Thyroid gland (tissue), 4 donors: ENCODE results near the gene FOXJ2.

Experiments used
- POLR2A ChIP-seq, 2 donors: fragments of 450-650 bp; IDR thresholded peaks; one replicate each; pipeline ENCODE4 v1.6.1; 2017; ENCODE audit warnings: antibody characterized with exemption in 2 of 2, mild to moderate bottlenecking in 2 of 2, moderate library complexity in 1 of 2
- TF ChIP-seq, protein P1 (sequence below), 6 experiments: fragments of 200-600 bp in 3 of 6; fragments of 450-650 bp in 3 of 6; sonication (generic) in 3 of 6; IDR thresholded peaks; one replicate each; pipeline ENCODE4 v1.5.1; 2016 to 2019; ENCODE audit warnings: antibody characterized with exemption in 6 of 6, mild to moderate bottlenecking in 2 of 6, inconsistent platforms in 1 of 6, moderate library complexity in 1 of 6

DNA sequence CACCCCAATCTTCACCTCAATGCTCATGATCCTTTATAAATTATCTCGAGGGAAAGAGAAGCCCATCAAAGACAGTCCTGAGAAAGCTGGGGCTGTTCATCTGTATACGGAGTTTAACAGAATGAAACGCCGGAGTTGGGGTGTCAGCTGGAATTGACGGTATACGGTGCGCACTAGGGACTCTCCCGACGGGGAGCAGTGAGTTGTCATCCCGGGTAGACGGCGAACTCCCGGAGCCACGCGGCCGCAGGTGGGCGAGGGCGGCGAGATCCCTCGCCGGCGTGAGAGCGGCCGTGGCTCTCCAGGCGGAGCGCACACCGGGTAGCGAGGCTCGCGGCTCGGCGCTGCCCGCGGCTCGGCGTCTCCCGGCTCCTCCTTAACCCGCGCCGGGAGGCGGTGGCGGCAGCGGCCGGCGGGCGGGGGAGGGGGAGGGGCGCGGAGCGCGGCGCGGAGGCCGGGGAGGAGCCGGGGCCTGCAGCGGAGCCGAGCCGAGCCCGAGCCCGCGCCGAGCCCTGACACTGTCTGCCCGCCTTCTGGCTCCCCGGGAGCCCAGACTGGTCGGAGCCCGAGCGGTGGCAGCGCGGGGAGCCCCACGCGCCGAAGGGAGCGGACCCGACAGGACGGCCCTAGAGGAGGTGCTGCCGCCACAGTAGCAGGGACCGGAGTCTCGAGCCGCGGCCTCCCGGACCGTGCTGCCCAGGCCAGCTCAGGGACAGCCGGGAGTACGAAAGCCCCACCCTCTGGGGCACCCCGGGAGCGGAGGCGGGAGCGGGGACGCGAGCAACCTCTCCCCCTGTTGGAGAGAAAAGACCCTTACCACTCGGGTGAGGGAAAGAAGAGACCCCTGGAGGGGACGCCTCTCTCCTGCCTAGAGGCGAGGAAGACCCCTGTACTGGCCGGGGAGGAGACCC lies at the start of gene FOXJ2:
- TF ChIP-seq, protein P1, sequence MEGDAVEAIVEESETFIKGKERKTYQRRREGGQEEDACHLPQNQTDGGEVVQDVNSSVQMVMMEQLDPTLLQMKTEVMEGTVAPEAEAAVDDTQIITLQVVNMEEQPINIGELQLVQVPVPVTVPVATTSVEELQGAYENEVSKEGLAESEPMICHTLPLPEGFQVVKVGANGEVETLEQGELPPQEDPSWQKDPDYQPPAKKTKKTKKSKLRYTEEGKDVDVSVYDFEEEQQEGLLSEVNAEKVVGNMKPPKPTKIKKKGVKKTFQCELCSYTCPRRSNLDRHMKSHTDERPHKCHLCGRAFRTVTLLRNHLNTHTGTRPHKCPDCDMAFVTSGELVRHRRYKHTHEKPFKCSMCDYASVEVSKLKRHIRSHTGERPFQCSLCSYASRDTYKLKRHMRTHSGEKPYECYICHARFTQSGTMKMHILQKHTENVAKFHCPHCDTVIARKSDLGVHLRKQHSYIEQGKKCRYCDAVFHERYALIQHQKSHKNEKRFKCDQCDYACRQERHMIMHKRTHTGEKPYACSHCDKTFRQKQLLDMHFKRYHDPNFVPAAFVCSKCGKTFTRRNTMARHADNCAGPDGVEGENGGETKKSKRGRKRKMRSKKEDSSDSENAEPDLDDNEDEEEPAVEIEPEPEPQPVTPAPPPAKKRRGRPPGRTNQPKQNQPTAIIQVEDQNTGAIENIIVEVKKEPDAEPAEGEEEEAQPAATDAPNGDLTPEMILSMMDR (IDR thresholded peaks at IDR 0.05) = peak in 1 of 6 experiments; percentile 1
- peak; percentile 39 to 83 for TF ChIP-seq POLR2A (IDR thresholded peaks at IDR 0.05)
